KMS-11 (cell line): ENCODE measurements around the gene SUSD3.

ENCODE experiments used
- H2AFZ ChIP-seq: fragments of 200-600 bp; sonication (generic); 2 replicates; pipeline ENCODE4 v1.6.1; 2016; ENCODE audit warnings: antibody characterized with exemption, mixed run types, low read depth
- H3K27ac ChIP-seq: fragments of 200-600 bp; sonication (generic); 2 replicates; pipeline ENCODE4 v1.6.1; 2016; ENCODE audit warnings: mild to moderate bottlenecking, mixed run types
- H3K27me3 ChIP-seq: fragments of 200-600 bp; sonication (generic); 2 replicates; pipeline ENCODE4 v1.6.1; 2017; ENCODE audit warnings: mild to moderate bottlenecking, low read depth, mixed run types, moderate library complexity; ENCODE audit not compliant: insufficient read depth
- H3K36me3 ChIP-seq: fragments of 200-600 bp; sonication (generic); 2 replicates; pipeline ENCODE4 v1.6.1; 2017; ENCODE audit warnings: mild to moderate bottlenecking, mixed run types; ENCODE audit not compliant: insufficient read depth
- H3K4me1 ChIP-seq: fragments of 200-600 bp; sonication (generic); 2 replicates; pipeline ENCODE4 v1.6.1; 2016; ENCODE audit warnings: mild to moderate bottlenecking, low read depth, mixed run types; ENCODE audit not compliant: poor library complexity, severe bottlenecking
- H3K4me2 ChIP-seq: fragments of 200-600 bp; sonication (generic); 2 replicates; pipeline ENCODE4 v1.7.0; 2016; ENCODE audit warnings: mild to moderate bottlenecking, mixed run types
- H3K4me3 ChIP-seq: fragments of 200-600 bp; sonication (generic); IDR thresholded peaks from 2 replicates; pipeline ENCODE4 v1.6.1; 2017; ENCODE audit warnings: low read depth, low read length, mixed read lengths; ENCODE audit not compliant: insufficient read depth
- H3K79me2 ChIP-seq: fragments of 200-600 bp; sonication (generic); 2 replicates; pipeline ENCODE4 v1.6.1; 2016; ENCODE audit warnings: low read depth, mixed run types; ENCODE audit not compliant: insufficient read depth
- H3K9ac ChIP-seq: fragments of 200-600 bp; sonication (generic); 2 replicates; pipeline ENCODE4 v1.6.1; 2016; ENCODE audit warnings: mild to moderate bottlenecking, mixed run types
- H4K20me1 ChIP-seq: fragments of 200-600 bp; sonication (generic); 2 replicates; pipeline ENCODE4 v1.6.1; 2016; ENCODE audit warnings: mild to moderate bottlenecking, mixed run types; ENCODE audit not compliant: insufficient read depth
- TF ChIP-seq, protein P1 (sequence below): fragments of 200-600 bp; sonication (generic); conservative IDR thresholded peaks from 2 replicates; pipeline ENCODE4 v1.6.1; 2017; ENCODE audit warnings: low read depth, mild to moderate bottlenecking, antibody characterized with exemption, low read length, moderate library complexity, mixed read lengths

The SUSD3 gene

DNA sequence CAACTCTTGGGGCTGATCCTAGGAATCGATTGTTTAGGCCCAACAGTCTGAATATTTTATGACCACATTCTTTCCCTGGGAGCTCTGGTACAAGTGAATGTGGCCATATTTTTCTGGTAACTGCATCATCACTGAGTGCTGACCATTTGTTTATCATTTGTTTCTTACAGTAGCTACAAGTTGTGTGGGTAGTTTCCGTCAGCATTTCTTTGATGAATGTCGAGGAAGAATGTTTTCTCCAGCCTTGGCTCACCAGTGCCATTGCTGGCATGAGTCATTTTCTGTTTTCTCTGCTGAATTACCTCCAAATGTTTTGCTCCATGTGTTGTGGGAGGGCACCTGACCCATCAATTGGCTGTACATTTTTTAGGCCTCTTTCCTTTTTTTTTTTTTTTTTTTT lies 23.4 kb downstream of the SUSD3 start:
- no peaks in the 10 kb centered on the region for H3K27me3 ChIP-seq
- H3K36me3 ChIP-seq = no peaks in the 10 kb centered on the region
- no peaks in the 10 kb centered on the region for H3K4me1 ChIP-seq
- no peak overlapping the region for H2AFZ ChIP-seq
- TF ChIP-seq, protein P1, sequence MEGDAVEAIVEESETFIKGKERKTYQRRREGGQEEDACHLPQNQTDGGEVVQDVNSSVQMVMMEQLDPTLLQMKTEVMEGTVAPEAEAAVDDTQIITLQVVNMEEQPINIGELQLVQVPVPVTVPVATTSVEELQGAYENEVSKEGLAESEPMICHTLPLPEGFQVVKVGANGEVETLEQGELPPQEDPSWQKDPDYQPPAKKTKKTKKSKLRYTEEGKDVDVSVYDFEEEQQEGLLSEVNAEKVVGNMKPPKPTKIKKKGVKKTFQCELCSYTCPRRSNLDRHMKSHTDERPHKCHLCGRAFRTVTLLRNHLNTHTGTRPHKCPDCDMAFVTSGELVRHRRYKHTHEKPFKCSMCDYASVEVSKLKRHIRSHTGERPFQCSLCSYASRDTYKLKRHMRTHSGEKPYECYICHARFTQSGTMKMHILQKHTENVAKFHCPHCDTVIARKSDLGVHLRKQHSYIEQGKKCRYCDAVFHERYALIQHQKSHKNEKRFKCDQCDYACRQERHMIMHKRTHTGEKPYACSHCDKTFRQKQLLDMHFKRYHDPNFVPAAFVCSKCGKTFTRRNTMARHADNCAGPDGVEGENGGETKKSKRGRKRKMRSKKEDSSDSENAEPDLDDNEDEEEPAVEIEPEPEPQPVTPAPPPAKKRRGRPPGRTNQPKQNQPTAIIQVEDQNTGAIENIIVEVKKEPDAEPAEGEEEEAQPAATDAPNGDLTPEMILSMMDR = no peak
- no peak overlapping the region for H3K4me2 ChIP-seq
- H3K4me3 ChIP-seq = no peak overlapping the region
- no peak overlapping the region for H3K27ac ChIP-seq
- H4K20me1 ChIP-seq = no peaks in the 10 kb centered on the region
- H3K9ac ChIP-seq = no peak overlapping the region
- no peaks in the 10 kb centered on the region for H3K79me2 ChIP-seq

DNA sequence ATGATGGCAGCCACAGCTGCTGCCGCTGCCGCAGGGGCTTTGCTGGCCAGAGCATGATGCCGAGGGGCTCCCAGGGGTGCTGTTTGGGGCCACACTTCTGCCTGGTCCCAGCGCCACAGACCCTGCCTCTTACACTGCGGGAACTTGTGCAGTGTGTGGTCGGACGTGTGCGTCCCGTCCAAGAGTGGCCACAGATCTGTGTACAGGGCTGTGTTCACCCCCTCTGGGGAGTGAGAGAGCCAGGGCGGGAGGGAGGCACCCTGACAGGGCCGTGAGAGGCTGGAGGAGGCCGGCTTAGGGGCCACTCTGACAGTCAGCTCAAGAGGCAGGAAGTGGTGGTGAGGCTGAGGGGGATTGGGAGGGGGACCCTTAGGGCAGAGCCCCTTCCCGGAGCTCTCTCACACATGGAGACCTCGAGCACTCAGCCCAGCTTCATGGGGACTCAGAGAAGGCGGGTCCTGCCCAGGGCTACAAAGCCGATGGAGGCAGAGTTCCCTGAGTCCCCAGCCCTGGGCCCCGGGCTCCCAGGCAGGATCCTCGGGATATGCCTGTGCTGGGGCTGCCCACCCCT lies 24.4 kb downstream of the SUSD3 start:
- no peak overlapping the region for H3K27ac ChIP-seq
- no peaks in the 10 kb centered on the region for H4K20me1 ChIP-seq
- H3K4me1 ChIP-seq = no peaks in the 10 kb centered on the region
- H3K4me3 ChIP-seq = no peak overlapping the region
- no peaks in the 10 kb centered on the region for H3K27me3 ChIP-seq
- no peaks in the 10 kb centered on the region for H3K36me3 ChIP-seq
- TF ChIP-seq, protein P1 = no peak
- H2AFZ ChIP-seq = no peak overlapping the region
- H3K79me2 ChIP-seq = no peaks in the 10 kb centered on the region
- H3K9ac ChIP-seq = no peak overlapping the region
- H3K4me2 ChIP-seq = no peak overlapping the region

DNA sequence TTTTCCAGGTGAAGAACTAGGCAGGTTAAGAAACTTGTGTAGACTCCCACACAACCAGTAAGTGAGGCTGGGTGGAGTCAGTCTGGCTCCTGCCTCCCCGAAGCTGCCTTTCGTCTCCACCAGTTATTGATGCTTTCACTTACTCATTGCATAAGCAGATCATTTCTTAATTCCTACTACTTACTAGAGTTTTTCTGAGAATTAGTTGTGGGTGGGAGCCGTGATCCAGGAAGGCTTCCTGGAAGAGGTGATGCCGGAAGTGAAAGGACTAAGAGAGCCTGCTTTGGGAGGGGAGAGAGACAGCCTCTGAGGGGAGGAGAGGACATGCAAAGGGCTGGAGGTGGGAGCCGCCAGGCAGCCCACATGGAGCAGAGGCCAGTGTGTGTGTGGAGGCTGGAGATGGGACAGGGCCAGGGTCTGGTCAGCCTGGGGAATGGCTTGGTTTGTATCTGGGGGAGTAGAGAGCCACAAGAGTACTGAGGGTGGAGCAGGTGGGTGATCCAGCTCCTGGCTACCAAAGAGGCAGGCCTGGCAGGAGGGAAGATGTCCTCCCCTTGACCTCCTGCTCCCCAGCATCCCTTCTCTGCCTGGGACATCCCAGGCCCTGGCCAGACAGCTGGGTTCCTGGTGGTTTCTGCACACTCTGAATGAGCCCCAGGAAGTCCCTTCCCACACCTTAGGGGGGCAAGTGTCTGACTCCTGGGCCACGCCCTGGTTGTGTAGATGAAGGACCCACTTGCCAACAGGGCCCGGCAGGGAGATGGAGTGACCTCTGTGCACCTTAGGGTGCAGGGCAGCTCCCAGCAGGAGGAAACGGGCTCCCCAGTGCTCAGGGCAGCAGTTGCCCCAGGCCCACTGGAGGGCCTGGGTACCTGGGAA lies 25.3 kb downstream of the SUSD3 start:
- no peak overlapping the region for H3K4me2 ChIP-seq
- no peaks in the 10 kb centered on the region for H3K79me2 ChIP-seq
- no peak overlapping the region for H3K4me3 ChIP-seq
- H3K36me3 ChIP-seq = no peaks in the 10 kb centered on the region
- H3K27me3 ChIP-seq = no peaks in the 10 kb centered on the region
- no peak overlapping the region for H3K9ac ChIP-seq
- no peak overlapping the region for H2AFZ ChIP-seq
- no peaks in the 10 kb centered on the region for H3K4me1 ChIP-seq
- no peak overlapping the region for H3K27ac ChIP-seq
- no peaks in the 10 kb centered on the region for H4K20me1 ChIP-seq
- TF ChIP-seq, protein P1 = no peak

DNA sequence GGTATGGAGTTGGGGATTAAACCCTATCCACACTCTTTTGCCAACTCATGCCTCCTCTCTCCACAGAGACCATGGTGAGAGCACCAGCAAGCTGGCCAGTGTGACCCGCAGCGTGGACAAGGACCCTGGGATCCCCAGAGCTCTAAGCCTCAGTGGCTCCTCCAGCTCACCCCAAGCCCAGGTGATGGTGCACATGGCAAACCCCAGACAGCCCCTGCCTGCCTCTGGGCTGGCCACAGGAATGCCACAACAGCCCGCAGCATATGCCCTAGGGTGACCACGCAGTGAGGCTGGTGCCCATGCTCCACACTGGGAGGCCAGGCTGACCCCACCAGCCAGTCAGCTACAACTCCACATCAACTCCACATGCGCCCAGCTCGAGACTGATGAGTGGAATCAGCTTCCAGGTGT lies 26.0 kb downstream of the SUSD3 start:
- Histone ChIP-seq H3K36me3 (no peaks in the 10 kb centered on the region), H4K20me1 (no peaks in the 10 kb centered on the region), H3K27me3 (no peaks in the 10 kb centered on the region), H2AFZ (no peak overlapping the region), H3K27ac (no peak overlapping the region), H3K4me1 (no peaks in the 10 kb centered on the region), H3K79me2 (no peaks in the 10 kb centered on the region), H3K4me2 (no peak overlapping the region), H3K4me3 (no peak overlapping the region), H3K9ac (no peak overlapping the region)
- TF ChIP-seq, protein P1 = no peak
